GM06990 (cell line): Measurements from ENCODE around the gene ADARB2.
"Not testable (repeated sequence)": the region's sequence is repeated elsewhere in the genome, so short reads cannot be mapped to it uniquely, and the experiment has no call there.

Experiments used
- DNase-seq: peaks from one replicate; pipeline ENCODE4 v3.0.0-alpha.2; 2011; ENCODE audit not compliant: insufficient read length; ENCODE audit errors: extremely low read depth
- H3K27me3 ChIP-seq: replicated peaks from 2 replicates; pipeline ENCODE4 v1.6.0; 2011; ENCODE audit warnings: low read length; ENCODE audit not compliant: control insufficient read depth, insufficient read depth
- H3K36me3 ChIP-seq: 2 replicates; pipeline ENCODE4 v1.5.1; 2011; ENCODE audit warnings: low read length; ENCODE audit not compliant: control insufficient read depth, insufficient read depth
- H3K4me3 ChIP-seq: replicated peaks from 2 replicates; pipeline ENCODE4 v1.5.1; 2011; ENCODE audit warnings: low read depth, mild to moderate bottlenecking, control low read depth, low read length
- TF ChIP-seq, protein P1 (sequence below): IDR thresholded peaks from 2 replicates; pipeline ENCODE4 v1.5.1; 2011; ENCODE audit warnings: low read length, control low read depth, mild to moderate bottlenecking, inconsistent platforms; ENCODE audit not compliant: insufficient read depth, poor library complexity, severe bottlenecking

ADARB2 gene

GRCh38 chr10:1538531-1539061 lies 198.7 kb downstream of the ADARB2 start:
- TF ChIP-seq, protein P1, sequence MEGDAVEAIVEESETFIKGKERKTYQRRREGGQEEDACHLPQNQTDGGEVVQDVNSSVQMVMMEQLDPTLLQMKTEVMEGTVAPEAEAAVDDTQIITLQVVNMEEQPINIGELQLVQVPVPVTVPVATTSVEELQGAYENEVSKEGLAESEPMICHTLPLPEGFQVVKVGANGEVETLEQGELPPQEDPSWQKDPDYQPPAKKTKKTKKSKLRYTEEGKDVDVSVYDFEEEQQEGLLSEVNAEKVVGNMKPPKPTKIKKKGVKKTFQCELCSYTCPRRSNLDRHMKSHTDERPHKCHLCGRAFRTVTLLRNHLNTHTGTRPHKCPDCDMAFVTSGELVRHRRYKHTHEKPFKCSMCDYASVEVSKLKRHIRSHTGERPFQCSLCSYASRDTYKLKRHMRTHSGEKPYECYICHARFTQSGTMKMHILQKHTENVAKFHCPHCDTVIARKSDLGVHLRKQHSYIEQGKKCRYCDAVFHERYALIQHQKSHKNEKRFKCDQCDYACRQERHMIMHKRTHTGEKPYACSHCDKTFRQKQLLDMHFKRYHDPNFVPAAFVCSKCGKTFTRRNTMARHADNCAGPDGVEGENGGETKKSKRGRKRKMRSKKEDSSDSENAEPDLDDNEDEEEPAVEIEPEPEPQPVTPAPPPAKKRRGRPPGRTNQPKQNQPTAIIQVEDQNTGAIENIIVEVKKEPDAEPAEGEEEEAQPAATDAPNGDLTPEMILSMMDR, result no peak
- H3K36me3 ChIP-seq, result no peaks in the 10 kb centered on the region; the same call in 1 of the 2 replicates
- DNase-seq, result no peak

DNA sequence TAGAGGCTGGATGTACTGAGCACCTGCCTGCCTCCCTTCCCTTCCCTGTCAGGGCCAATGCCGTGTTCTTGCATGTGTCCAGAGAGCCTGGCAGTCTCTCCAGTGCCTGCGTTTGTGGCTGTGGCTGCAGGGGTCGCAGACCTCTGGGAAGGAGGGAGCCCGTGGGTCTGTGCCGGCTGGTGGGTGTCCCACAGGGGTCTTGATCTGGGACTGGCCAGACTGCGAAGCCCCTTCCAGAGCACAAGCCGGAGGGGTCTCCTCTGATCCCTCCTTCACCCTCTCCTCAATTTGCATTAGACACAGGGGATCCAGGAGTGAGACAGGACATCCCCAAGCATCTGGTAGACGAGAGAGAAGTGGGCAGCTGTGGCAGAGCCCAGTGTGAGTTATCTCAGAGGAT lies 199.2 kb downstream of the ADARB2 start:
- no peaks in the 10 kb centered on the region; the same call in 1 of the 2 replicates for H3K36me3 ChIP-seq
- H3K27me3 ChIP-seq, result no peaks in the 10 kb centered on the region
- no peak overlapping the region for H3K4me3 ChIP-seq
- TF ChIP-seq, protein P1, result no peak
- no peak for DNase-seq

More at GRCh38 chr10:1538531-1539061, 198.7 kb downstream of the ADARB2 start:
- no peaks in the 10 kb centered on the region for H3K27me3 ChIP-seq
- H3K4me3 ChIP-seq, result no peak overlapping the region

GRCh38 chr10:1537449-1537848 lies 199.9 kb downstream of the ADARB2 start:
- H3K27me3 ChIP-seq, H3K36me3 ChIP-seq, DNase-seq, H3K4me3 ChIP-seq: not testable (repeated sequence)

DNA sequence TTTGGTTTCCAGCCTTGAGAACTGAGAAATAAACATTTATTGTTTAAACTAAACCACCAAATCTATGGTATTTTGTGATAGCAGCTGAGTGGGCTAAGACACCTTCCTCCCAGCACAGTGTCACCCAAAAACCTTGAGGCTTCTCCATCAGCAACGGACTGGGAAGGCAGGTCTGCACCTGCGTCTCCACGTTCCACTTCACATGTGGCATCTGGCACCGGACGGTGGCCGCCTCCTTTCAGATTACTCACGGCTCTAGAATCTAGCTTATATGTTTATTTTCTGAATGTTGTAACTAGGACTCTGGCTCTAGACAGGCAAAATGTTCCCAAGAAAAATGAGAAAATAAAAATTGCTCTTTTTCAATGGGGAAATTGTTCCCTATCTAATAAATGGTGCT lies 201.0 kb downstream of the ADARB2 start:
- Histone ChIP-seq H3K27me3 (no peaks in the 10 kb centered on the region), H3K36me3 (no peaks in the 10 kb centered on the region), H3K4me3 (no peak overlapping the region)
- TF ChIP-seq, protein P1, result no peak
- no peak for DNase-seq

DNA sequence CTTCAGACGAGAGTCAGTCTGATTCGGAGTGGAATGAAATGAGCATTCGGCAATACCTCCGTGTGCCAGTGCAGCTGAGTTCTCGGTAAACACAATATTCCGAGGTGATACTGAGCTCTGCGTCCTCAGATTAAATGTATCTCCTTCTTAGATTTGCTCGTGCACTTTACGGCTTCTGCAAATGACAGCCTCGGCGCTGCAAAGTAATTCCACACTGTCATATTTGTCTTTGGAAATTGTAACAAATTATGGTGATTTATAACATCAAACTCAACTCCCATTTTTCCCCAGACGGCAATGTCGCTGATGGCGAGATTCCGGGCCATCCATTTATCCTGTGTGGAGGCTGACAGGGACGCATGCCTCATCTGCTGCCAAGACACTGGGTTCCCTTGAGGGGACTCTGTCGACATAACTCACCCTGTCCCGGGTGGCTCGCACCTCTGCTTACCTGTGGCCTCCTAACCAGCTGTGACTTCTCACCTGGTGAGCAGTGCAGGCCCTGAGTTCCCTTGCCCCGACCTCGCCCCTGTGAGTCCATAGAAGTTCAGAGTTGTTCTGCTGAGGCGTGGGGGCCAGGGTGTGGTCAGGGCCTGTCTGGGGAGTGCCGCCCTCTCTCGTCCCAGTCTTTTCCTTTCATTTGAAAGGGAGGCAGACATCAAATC lies 201.9 kb downstream of the ADARB2 start:
- Histone ChIP-seq H3K27me3 (no peaks in the 10 kb centered on the region), H3K4me3 (no peak overlapping the region), H3K36me3 (no peaks in the 10 kb centered on the region)
- TF ChIP-seq, protein P1, result no peak
- DNase-seq, result no peak

GRCh38 chr10:1534820-1535219 lies 202.5 kb downstream of the ADARB2 start:
- TF ChIP-seq, protein P1, result no peak
- Histone ChIP-seq H3K36me3 (no peaks in the 10 kb centered on the region), H3K4me3 (no peak overlapping the region), H3K27me3 (no peaks in the 10 kb centered on the region)
- no peak for DNase-seq
